Memory B cell (primary cell): Measurements from ENCODE around the gene EHF.

ENCODE experiments used
- ATAC-seq: fragments of 150-1000 bp; cut with Tn5 transposase; 2 replicates; pipeline ENCODE4 v1.10.0; 2021; ENCODE audit warnings: low read depth, mild to moderate bottlenecking, moderate library complexity
- DNase-seq, 2 donors: peaks; one replicate each; pipeline ENCODE4 v3.0.0; 2022; ENCODE audit warnings: low spot score in 2 of 2
- H3K27ac Mint-ChIP-seq: one replicate; pipeline ENCODE4 v1.8.0; 2022; ENCODE audit warnings: mild to moderate bottlenecking, moderate library complexity, mixed read lengths
- H3K27me3 Mint-ChIP-seq: one replicate; pipeline ENCODE4 v1.8.0; 2022; ENCODE audit warnings: mixed read lengths
- H3K36me3 Mint-ChIP-seq: one replicate; pipeline ENCODE4 v1.8.0; 2022; ENCODE audit warnings: mild to moderate bottlenecking, mixed read lengths
- H3K4me1 Mint-ChIP-seq: one replicate; pipeline ENCODE4 v1.8.0; 2022; ENCODE audit warnings: mixed read lengths
- H3K4me3 Mint-ChIP-seq: one replicate; pipeline ENCODE4 v1.8.0; 2022; ENCODE audit warnings: mild to moderate bottlenecking, moderate library complexity, mixed read lengths
- H3K9me3 Mint-ChIP-seq: one replicate; pipeline ENCODE4 v1.8.0; 2022; ENCODE audit warnings: mixed read lengths

EHF gene

GRCh38 chr11:34640050-34640923, 19.4 kb downstream of the EHF start:
- Mint-ChIP-seq H3K9me3 (no peaks in the 10 kb centered on the region), H3K4me3 (no peak overlapping the region), H3K27me3 (no peaks in the 10 kb centered on the region), H3K36me3 (no peaks in the 10 kb centered on the region), H3K27ac (no peak overlapping the region), H3K4me1 (no peaks in the 10 kb centered on the region)
- ATAC-seq (no peak), DNase-seq (no peak)

GRCh38 chr11:34640924-34641275, 20.0 kb downstream of the EHF start:
- Mint-ChIP-seq H3K36me3 (no peaks in the 10 kb centered on the region), H3K27me3 (no peaks in the 10 kb centered on the region)
- ATAC-seq: no peak

GRCh38 chr11:34641456-34641855, 20.6 kb downstream of the EHF start:
- Mint-ChIP-seq H3K4me3 (no peak overlapping the region), H3K36me3 (no peaks in the 10 kb centered on the region), H3K4me1 (no peaks in the 10 kb centered on the region), H3K9me3 (no peaks in the 10 kb centered on the region), H3K27ac (no peak overlapping the region), H3K27me3 (no peaks in the 10 kb centered on the region)
- ATAC-seq: no peak
- no peak for DNase-seq

More at GRCh38 chr11:34640924-34641275, 20.0 kb downstream of the EHF start:
- no peak for DNase-seq
- H3K4me1 Mint-ChIP-seq: no peaks in the 10 kb centered on the region
- H3K27ac Mint-ChIP-seq: no peak overlapping the region
- no peak overlapping the region for H3K4me3 Mint-ChIP-seq
- no peaks in the 10 kb centered on the region for H3K9me3 Mint-ChIP-seq

GRCh38 chr11:34642001-34642554, 21.2 kb downstream of the EHF start:
- no peaks in the 10 kb centered on the region for H3K27me3 Mint-ChIP-seq
- no peaks in the 10 kb centered on the region for H3K4me1 Mint-ChIP-seq
- no peaks in the 10 kb centered on the region for H3K9me3 Mint-ChIP-seq
- DNase-seq (no peak), ATAC-seq (no peak)
- no peak overlapping the region for H3K4me3 Mint-ChIP-seq
- no peak overlapping the region for H3K27ac Mint-ChIP-seq
- H3K36me3 Mint-ChIP-seq: no peaks in the 10 kb centered on the region

- no peaks in the 10 kb centered on the region for H3K4me1 Mint-ChIP-seq
- no peak overlapping the region for H3K27ac Mint-ChIP-seq
- H3K4me3 Mint-ChIP-seq: no peak overlapping the region
- no peak for DNase-seq
- H3K27me3 Mint-ChIP-seq: no peaks in the 10 kb centered on the region
- no peak for ATAC-seq
- no peaks in the 10 kb centered on the region for H3K9me3 Mint-ChIP-seq
- H3K36me3 Mint-ChIP-seq: no peaks in the 10 kb centered on the region
Measured at GRCh38 chr11:34642873-34643272, 22.0 kb downstream of the EHF start.

- Mint-ChIP-seq H3K4me1 (no peaks in the 10 kb centered on the region), H3K27ac (no peak overlapping the region), H3K36me3 (no peaks in the 10 kb centered on the region), H3K27me3 (no peaks in the 10 kb centered on the region), H3K4me3 (no peak overlapping the region), H3K9me3 (no peaks in the 10 kb centered on the region)
- ATAC-seq: no peak
- no peak for DNase-seq
Measured at GRCh38 chr11:34643311-34643710, 22.4 kb downstream of the EHF start.

GRCh38 chr11:34643846-34644245, 23.0 kb downstream of the EHF start:
- no peak for ATAC-seq
- DNase-seq: no peak
- Mint-ChIP-seq H3K27me3 (no peaks in the 10 kb centered on the region), H3K4me3 (no peak overlapping the region), H3K4me1 (no peaks in the 10 kb centered on the region), H3K9me3 (no peaks in the 10 kb centered on the region), H3K27ac (no peak overlapping the region), H3K36me3 (no peaks in the 10 kb centered on the region)

GRCh38 chr11:34644669-34645406, 23.9 kb downstream of the EHF start:
- H3K4me1 Mint-ChIP-seq: peaks cover 2% of the 10 kb centered on the region
- peak overlapping the region; percentile 33 for H3K27ac Mint-ChIP-seq
- no peaks in the 10 kb centered on the region for H3K27me3 Mint-ChIP-seq
- H3K9me3 Mint-ChIP-seq: no peaks in the 10 kb centered on the region
- no peak overlapping the region for H3K4me3 Mint-ChIP-seq
- no peaks in the 10 kb centered on the region for H3K36me3 Mint-ChIP-seq
- ATAC-seq (no peak), DNase-seq (no peak)

GRCh38 chr11:34646431-34646830, 25.5 kb downstream of the EHF start:
- Mint-ChIP-seq H3K27ac (no peak overlapping the region), H3K36me3 (no peaks in the 10 kb centered on the region), H3K4me1 (peaks cover 15% of the 10 kb centered on the region), H3K9me3 (no peaks in the 10 kb centered on the region), H3K4me3 (no peak overlapping the region), H3K27me3 (no peaks in the 10 kb centered on the region)
- ATAC-seq (no peak), DNase-seq (no peak)

GRCh38 chr11:34647131-34647530, 26.2 kb downstream of the EHF start:
- no peak for ATAC-seq
- DNase-seq: no peak
- Mint-ChIP-seq H3K27ac (no peak overlapping the region), H3K27me3 (no peaks in the 10 kb centered on the region), H3K9me3 (no peaks in the 10 kb centered on the region), H3K4me3 (no peak overlapping the region), H3K4me1 (peaks cover 18% of the 10 kb centered on the region), H3K36me3 (no peaks in the 10 kb centered on the region)

- no peaks in the 10 kb centered on the region for H3K27me3 Mint-ChIP-seq
- H3K4me1 Mint-ChIP-seq: peaks cover 22% of the 10 kb centered on the region
- H3K9me3 Mint-ChIP-seq: no peaks in the 10 kb centered on the region
- DNase-seq (no peak), ATAC-seq (no peak)
- no peak overlapping the region for H3K27ac Mint-ChIP-seq
- no peak overlapping the region for H3K4me3 Mint-ChIP-seq
- no peaks in the 10 kb centered on the region for H3K36me3 Mint-ChIP-seq
Measured at GRCh38 chr11:34647532-34647931, 26.6 kb downstream of the EHF start.

GRCh38 chr11:34648036-34648435, 27.1 kb downstream of the EHF start:
- ATAC-seq (no peak), DNase-seq (no peak)
- no peaks in the 10 kb centered on the region for H3K27me3 Mint-ChIP-seq
- peaks cover 27% of the 10 kb centered on the region for H3K4me1 Mint-ChIP-seq
- no peak overlapping the region for H3K4me3 Mint-ChIP-seq
- no peak overlapping the region for H3K27ac Mint-ChIP-seq
- H3K9me3 Mint-ChIP-seq: no peaks in the 10 kb centered on the region
- H3K36me3 Mint-ChIP-seq: no peaks in the 10 kb centered on the region

GRCh38 chr11:34649597-34649996, 28.7 kb downstream of the EHF start:
- ATAC-seq (no peak), DNase-seq (no peak)
- no peaks in the 10 kb centered on the region for H3K36me3 Mint-ChIP-seq
- no peak overlapping the region for H3K4me3 Mint-ChIP-seq
- H3K27me3 Mint-ChIP-seq: no peaks in the 10 kb centered on the region
- no peaks in the 10 kb centered on the region for H3K9me3 Mint-ChIP-seq
- peaks cover 38% of the 10 kb centered on the region for H3K4me1 Mint-ChIP-seq
- H3K27ac Mint-ChIP-seq: no peak overlapping the region

GRCh38 chr11:34650528-34650927, 29.6 kb downstream of the EHF start:
- Mint-ChIP-seq H3K9me3 (no peaks in the 10 kb centered on the region), H3K27me3 (no peaks in the 10 kb centered on the region), H3K4me1 (peaks cover 38% of the 10 kb centered on the region), H3K36me3 (no peaks in the 10 kb centered on the region), H3K4me3 (peak overlapping the region; percentile 88), H3K27ac (peak overlapping the region; percentile 67)
- DNase-seq (peak; percentile 13 to 19), ATAC-seq (peak; percentile 78)
